ENCODE results near the gene FAM107B.

DNA sequence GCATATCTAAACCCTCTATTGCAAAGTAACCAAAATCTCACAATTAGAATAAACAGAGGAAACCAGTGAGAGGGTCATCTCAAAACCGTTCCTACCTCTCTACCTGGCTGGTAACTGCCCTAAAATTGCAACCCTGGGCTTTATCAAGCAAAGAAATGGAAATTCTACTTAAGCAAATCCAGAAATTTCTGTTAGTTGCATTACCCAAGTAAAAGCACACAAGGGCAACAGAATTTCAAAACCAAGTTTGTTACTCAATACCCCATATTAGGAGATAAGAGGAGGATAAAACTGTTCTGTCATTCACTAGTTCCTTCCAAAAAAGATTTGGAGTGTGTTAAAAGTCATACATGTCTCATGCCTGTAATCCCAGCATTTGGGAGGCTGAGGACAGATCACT lies 195.3 kb downstream of the FAM107B start:
- TF ChIP-seq, protein P1, sequence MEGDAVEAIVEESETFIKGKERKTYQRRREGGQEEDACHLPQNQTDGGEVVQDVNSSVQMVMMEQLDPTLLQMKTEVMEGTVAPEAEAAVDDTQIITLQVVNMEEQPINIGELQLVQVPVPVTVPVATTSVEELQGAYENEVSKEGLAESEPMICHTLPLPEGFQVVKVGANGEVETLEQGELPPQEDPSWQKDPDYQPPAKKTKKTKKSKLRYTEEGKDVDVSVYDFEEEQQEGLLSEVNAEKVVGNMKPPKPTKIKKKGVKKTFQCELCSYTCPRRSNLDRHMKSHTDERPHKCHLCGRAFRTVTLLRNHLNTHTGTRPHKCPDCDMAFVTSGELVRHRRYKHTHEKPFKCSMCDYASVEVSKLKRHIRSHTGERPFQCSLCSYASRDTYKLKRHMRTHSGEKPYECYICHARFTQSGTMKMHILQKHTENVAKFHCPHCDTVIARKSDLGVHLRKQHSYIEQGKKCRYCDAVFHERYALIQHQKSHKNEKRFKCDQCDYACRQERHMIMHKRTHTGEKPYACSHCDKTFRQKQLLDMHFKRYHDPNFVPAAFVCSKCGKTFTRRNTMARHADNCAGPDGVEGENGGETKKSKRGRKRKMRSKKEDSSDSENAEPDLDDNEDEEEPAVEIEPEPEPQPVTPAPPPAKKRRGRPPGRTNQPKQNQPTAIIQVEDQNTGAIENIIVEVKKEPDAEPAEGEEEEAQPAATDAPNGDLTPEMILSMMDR (IDR thresholded peaks at IDR 0.05), result no peak
- no peak for TF ChIP-seq POLR2A (IDR thresholded peaks at IDR 0.05)
- no peak for TF ChIP-seq POLR2AphosphoS5 (IDR thresholded peaks at IDR 0.05)

All from suprapubic skin (tissue), 4 donors.